ENCODE measurements around the gene TTN.

The TTN gene

GRCh38 chr2:178502751-178503150, 304.5 kb downstream of the TTN start:
- DNase-seq (ENCODE audit: insufficient read length, low spot score) (no peak), FAIRE-seq (no peak)
- no peak for TF ChIP-seq CTCF (IDR thresholded peaks at IDR 0.05; ENCODE audit: insufficient read depth, missing control alignments)

GRCh38 chr2:178499640-178500039, 307.6 kb downstream of the TTN start:
- no peak for FAIRE-seq
- DNase-seq (ENCODE audit: insufficient read length, low spot score), result no peak
- no peak for TF ChIP-seq CTCF (IDR thresholded peaks at IDR 0.05; ENCODE audit: insufficient read depth, missing control alignments)

- FAIRE-seq (no peak), DNase-seq (ENCODE audit: insufficient read length, low spot score) (no peak)
- no peak for TF ChIP-seq CTCF (IDR thresholded peaks at IDR 0.05; ENCODE audit: insufficient read depth, missing control alignments)
Observed at GRCh38 chr2:178498137-178498536, 309.1 kb downstream of the TTN start.

- TF ChIP-seq CTCF (IDR thresholded peaks at IDR 0.05; ENCODE audit: insufficient read depth, missing control alignments), result no peak
- DNase-seq (ENCODE audit: insufficient read length, low spot score), result no peak
Observed at GRCh38 chr2:178496049-178496448, 311.2 kb downstream of the TTN start.

GRCh38 chr2:178491612-178492011, 315.6 kb downstream of the TTN start:
- TF ChIP-seq CTCF (IDR thresholded peaks at IDR 0.05; ENCODE audit: insufficient read depth, missing control alignments), result no peak
- DNase-seq (ENCODE audit: insufficient read length, low spot score), result no peak
- no peak for FAIRE-seq

More at GRCh38 chr2:178496049-178496448, 311.2 kb downstream of the TTN start:
- FAIRE-seq, result no peak

- DNase-seq (ENCODE audit: insufficient read length, low spot score) (no peak), FAIRE-seq (no peak)
- no peak for TF ChIP-seq CTCF (IDR thresholded peaks at IDR 0.05; ENCODE audit: insufficient read depth, missing control alignments)
Observed at GRCh38 chr2:178485356-178485755, 321.9 kb downstream of the TTN start.

GRCh38 chr2:178484245-178485041, 322.8 kb downstream of the TTN start:
- TF ChIP-seq CTCF (IDR thresholded peaks at IDR 0.05; ENCODE audit: insufficient read depth, missing control alignments), result no peak
- no peak for FAIRE-seq
- DNase-seq (ENCODE audit: insufficient read length, low spot score), result no peak
